Measurements from ENCODE around the gene ARGLU1.

GRCh38 chr13:106527826-106528225 lies 40.1 kb downstream of the ARGLU1 start:
- TF ChIP-seq, protein P1, sequence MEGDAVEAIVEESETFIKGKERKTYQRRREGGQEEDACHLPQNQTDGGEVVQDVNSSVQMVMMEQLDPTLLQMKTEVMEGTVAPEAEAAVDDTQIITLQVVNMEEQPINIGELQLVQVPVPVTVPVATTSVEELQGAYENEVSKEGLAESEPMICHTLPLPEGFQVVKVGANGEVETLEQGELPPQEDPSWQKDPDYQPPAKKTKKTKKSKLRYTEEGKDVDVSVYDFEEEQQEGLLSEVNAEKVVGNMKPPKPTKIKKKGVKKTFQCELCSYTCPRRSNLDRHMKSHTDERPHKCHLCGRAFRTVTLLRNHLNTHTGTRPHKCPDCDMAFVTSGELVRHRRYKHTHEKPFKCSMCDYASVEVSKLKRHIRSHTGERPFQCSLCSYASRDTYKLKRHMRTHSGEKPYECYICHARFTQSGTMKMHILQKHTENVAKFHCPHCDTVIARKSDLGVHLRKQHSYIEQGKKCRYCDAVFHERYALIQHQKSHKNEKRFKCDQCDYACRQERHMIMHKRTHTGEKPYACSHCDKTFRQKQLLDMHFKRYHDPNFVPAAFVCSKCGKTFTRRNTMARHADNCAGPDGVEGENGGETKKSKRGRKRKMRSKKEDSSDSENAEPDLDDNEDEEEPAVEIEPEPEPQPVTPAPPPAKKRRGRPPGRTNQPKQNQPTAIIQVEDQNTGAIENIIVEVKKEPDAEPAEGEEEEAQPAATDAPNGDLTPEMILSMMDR (IDR thresholded peaks at IDR 0.05): no peak
- TF ChIP-seq POLR2A (IDR thresholded peaks at IDR 0.05) (no peak), EP300 (IDR thresholded peaks at IDR 0.05) (no peak)

Measured in suprapubic skin (tissue), 3 donors.